SJCRH30 (cell line): ENCODE results near the gene RPL36. TPM values are rescaled to one million over a fixed set of nuclear protein-coding genes. Genes with fewer than 3 reads are reported as not detected.

Experiments
- DNase-seq, 2 experiments: peaks; one replicate each; pipeline ENCODE4 v3.0.0-alpha.2; 2015 to 2020
- H3K27ac ChIP-seq: fragments of 250-450 bp; sonication (Bioruptor Pico); 2 replicates; pipeline ENCODE4 v1.5.1; 2020; ENCODE audit warnings: mild to moderate bottlenecking, moderate library complexity
- H3K27me3 ChIP-seq: fragments of 250-450 bp; sonication (Bioruptor Pico); 2 replicates; pipeline ENCODE4 v1.5.1; 2020; ENCODE audit warnings: mild to moderate bottlenecking, moderate library complexity
- H3K36me3 ChIP-seq: fragments of 250-450 bp; sonication (Bioruptor Pico); 2 replicates; pipeline ENCODE4 v1.5.1; 2020; ENCODE audit warnings: mild to moderate bottlenecking, moderate library complexity
- H3K4me1 ChIP-seq: fragments of 250-450 bp; sonication (Bioruptor Pico); 2 replicates; pipeline ENCODE4 v1.5.1; 2020; ENCODE audit warnings: mild to moderate bottlenecking, moderate library complexity
- H3K4me3 ChIP-seq: fragments of 250-450 bp; sonication (Bioruptor Pico); 2 replicates; pipeline ENCODE4 v1.5.1; 2020; ENCODE audit warnings: mild to moderate bottlenecking, moderate library complexity
- H3K9me3 ChIP-seq: fragments of 250-450 bp; sonication (Bioruptor Pico); replicated peaks from 2 replicates; pipeline ENCODE4 v1.5.1; 2020; ENCODE audit warnings: mild to moderate bottlenecking, moderate library complexity
- total RNA-seq: library from RNA; depleted of rRNA; stranded (reverse); fragments of >200 nt; shearing (Covaris generic); gene quantifications from 2 replicates; pipeline ENCODE4 v1.2.3, GENCODE V29; 2014

The RPL36 gene
- total RNA-seq, 1 experiment from 2014 or later = 510 TPM

DNA sequence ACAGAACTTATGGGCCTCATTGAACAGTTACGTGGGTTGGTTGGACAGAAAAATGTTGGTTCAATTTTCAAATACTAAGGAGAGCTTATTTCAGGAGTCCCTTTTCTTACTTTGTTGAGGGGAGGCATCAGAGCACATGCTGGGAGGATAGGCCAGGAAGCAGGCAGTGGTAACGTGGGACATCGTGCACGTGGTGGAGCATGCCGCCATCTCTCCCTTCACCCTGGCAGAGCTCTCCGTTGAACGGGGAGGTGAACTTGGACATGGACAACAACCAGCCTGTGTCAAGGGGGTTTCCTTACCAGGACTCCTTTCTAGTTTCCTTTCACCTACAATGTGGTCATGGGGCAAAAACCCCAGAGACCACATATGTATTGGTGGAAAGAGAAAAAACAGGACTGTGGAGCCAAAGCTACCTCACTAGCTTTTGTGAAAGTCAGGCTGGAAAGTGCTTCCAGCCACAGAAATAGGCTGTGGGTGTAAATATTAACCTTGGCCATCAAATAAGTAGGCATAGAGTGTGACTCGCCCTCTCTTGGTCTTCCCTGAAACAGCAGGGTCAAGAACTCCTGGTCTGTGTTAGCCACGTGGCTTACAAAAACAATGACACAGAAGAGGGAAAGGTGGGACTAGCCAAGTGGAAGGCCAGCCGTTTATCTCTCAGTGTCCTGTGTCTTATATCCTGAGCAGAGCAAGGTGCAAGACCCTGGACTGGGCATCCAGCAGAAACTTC is 24.1 kb upstream of the RPL36 start:
- Histone ChIP-seq H3K36me3 (peaks cover 87% of the 10 kb centered on the region), H3K27ac (no peak overlapping the region)
- DNase-seq = no peak

DNA sequence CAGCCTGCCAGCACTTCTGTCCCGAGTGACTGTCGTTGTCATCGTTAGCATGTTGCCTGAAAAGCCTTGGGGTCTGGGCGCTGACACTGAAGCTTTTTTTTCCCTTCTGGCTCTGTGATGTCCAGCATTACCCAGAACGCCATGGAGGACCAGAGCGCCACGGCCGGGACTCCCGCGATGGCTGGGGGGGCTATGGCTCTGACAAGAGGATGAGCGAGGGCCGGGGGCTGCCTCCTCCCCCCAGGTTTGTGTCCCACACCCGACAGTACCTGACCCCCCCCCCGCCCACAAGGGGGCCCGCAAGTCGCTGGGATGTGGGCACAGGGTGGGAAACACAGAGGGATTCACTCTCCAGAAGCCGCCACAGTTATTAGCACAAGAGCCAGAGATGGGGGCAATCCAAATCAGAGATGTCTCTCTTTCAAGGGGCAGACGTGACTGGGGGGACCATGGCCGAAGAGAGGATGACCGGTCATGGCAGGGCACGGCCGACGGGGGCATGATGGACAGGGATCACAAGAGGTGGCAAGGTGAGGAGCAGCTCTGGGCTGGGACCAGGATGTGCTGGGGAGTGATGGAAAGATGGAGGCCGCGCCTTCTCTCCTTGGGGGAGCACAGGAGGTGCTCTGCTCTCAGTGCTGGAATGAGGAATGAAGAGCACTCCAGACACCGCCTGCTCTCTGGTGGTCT is 23.0 kb upstream of the RPL36 start:
- no peak overlapping the region for H3K4me3 ChIP-seq
- no peaks in the 10 kb centered on the region for H3K9me3 ChIP-seq
- H3K27ac ChIP-seq = no peak overlapping the region
- H3K27me3 ChIP-seq = no peaks in the 10 kb centered on the region
- H3K36me3 ChIP-seq = peaks cover 87% of the 10 kb centered on the region
- H3K4me1 ChIP-seq = no peaks in the 10 kb centered on the region
- no peak for DNase-seq

More for the DNA sequence above, 24.1 kb upstream of the RPL36 start:
- no peak overlapping the region for H3K4me3 ChIP-seq
- no peaks in the 10 kb centered on the region for H3K27me3 ChIP-seq
- no peaks in the 10 kb centered on the region for H3K4me1 ChIP-seq
- no peaks in the 10 kb centered on the region for H3K9me3 ChIP-seq

DNA sequence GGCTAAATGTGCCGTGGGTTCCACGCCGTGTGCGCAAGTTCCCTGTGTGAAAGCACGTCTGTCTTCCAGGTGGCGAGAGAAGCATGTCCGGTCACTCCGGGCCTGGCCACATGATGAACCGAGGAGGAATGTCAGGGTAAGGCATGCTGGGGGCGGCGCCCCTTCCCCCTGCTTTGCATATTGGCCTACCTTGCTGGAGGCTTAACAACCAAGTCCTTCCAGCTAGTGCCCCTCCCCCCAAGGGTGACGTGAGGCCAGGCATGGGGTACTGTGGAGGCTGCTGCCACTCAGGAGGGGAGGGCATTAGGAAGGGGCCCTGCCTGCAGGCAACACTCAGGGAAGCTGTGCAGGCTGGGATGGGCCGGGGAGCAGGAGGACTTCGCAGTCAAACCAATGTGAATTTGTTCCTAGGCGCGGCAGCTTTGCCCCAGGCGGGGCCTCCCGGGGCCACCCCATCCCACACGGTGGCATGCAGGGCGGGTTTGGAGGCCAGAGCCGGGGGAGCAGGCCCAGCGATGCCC is 22.3 kb upstream of the RPL36 start:
- DNase-seq = no peak
- no peaks in the 10 kb centered on the region for H3K9me3 ChIP-seq
- no peaks in the 10 kb centered on the region for H3K27me3 ChIP-seq
- no peaks in the 10 kb centered on the region for H3K4me1 ChIP-seq
- peaks cover 84% of the 10 kb centered on the region for H3K36me3 ChIP-seq
- no peak overlapping the region for H3K27ac ChIP-seq
- no peak overlapping the region for H3K4me3 ChIP-seq

DNA sequence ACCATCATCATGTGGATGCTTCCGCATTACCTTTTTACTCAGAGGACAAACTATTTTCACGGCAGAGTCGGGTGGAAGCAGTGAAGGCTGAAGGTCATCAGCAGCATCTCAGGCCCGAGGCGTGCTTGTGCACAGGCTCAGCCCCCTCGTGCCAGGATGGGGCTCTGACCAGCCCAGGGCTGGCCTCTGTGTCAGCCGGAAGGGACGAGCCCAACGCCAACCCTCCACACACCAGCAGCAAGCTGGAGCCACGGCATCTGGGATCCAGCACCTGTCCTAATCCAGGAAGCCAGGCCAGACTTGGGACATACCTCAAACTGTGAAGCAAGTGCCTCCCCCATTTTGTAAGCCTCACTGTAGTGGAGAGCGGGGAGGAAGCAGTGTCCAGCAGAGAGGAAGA is 20.9 kb upstream of the RPL36 start:
- no peak overlapping the region for H3K4me3 ChIP-seq
- no peak for DNase-seq
- no peaks in the 10 kb centered on the region for H3K4me1 ChIP-seq
- no peak overlapping the region for H3K27ac ChIP-seq
- peaks cover 75% of the 10 kb centered on the region for H3K36me3 ChIP-seq
- H3K9me3 ChIP-seq = no peaks in the 10 kb centered on the region
- no peaks in the 10 kb centered on the region for H3K27me3 ChIP-seq

DNA sequence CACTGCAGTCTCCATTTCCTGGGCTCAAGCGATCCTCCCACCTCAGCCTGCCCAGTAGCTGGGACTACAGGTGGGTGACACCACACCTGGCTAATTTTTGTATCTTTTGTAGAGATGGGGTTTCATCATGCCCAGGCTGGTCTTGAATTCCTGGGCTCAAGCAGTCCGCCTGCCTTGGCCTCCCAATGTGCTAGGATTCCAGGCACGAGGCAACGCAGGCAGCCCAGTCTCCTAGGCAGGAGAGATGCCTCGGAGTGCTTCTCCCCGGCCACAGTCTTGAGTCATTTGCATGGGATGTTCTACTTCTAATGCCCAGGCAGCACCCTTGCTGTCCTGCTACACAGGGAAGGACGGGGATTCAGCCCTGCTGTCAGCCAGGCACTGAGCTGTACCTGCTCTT is 18.5 kb upstream of the RPL36 start:
- Histone ChIP-seq H3K36me3 (peaks cover 51% of the 10 kb centered on the region), H3K9me3 (no peaks in the 10 kb centered on the region), H3K27ac (no peak overlapping the region), H3K27me3 (no peaks in the 10 kb centered on the region), H3K4me1 (peaks cover 21% of the 10 kb centered on the region), H3K4me3 (no peak overlapping the region)
- no peak for DNase-seq

DNA sequence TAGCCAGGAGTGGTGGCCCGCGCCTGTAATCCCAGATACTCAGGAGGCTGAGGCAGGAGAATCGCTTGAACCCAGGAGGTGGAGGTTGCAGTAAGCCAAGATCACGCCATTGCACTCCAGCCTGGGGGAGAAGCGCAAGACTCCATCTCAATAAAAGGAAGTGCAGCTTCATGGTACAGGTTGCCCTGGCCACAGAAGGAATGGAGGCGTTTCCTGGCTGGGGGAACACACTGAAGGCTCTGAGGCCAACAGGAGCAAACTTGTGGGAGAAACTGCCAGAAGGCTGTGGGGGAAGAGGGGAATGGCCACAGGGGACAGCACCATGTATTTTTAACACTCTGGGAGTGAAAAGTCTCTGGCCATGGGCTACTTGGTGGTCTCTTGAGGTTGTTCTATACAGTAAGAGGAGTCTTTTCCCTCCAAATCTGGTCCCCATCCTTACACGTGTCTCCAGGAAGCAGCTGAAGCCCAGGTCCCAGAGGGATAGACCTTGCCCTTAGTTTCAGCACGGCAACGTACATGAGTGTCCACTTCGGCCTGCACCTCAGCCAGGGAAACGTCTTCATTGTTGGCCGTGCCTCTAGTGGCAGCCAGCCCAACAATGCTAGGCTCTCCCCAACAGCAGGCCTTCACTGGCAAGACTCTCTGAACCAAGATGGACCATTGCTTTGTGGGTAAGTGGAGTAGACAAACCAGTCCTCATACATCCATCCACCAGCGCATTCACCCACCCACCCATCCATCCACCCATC is 17.2 kb upstream of the RPL36 start:
- H3K27ac ChIP-seq = no peak overlapping the region
- no peaks in the 10 kb centered on the region for H3K27me3 ChIP-seq
- no peak overlapping the region for H3K4me3 ChIP-seq
- H3K36me3 ChIP-seq = peaks cover 40% of the 10 kb centered on the region
- DNase-seq = no peak
- no peaks in the 10 kb centered on the region for H3K9me3 ChIP-seq
- peaks cover 32% of the 10 kb centered on the region for H3K4me1 ChIP-seq

DNA sequence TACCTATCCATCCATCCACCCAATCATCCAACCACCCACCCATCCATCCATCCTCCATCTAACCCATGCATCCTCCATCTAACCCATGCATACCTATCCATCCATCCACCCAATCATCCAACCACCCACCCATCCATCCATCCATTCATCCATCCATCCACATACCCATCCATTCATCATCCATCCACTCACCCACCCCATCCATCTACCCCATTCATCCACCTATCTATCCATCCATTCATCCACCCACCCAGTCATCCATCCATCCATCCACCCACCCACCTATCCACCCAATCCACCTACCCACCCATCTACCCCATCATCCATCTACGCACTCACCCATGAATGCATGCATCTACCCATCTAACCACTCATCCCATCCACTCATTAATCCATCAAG is 16.3 kb upstream of the RPL36 start:
- Histone ChIP-seq H3K27ac (no peak overlapping the region), H3K9me3 (no peaks in the 10 kb centered on the region), H3K27me3 (no peaks in the 10 kb centered on the region), H3K36me3 (peaks cover 34% of the 10 kb centered on the region), H3K4me1 (peaks cover 32% of the 10 kb centered on the region), H3K4me3 (no peak overlapping the region)
- no peak for DNase-seq

DNA sequence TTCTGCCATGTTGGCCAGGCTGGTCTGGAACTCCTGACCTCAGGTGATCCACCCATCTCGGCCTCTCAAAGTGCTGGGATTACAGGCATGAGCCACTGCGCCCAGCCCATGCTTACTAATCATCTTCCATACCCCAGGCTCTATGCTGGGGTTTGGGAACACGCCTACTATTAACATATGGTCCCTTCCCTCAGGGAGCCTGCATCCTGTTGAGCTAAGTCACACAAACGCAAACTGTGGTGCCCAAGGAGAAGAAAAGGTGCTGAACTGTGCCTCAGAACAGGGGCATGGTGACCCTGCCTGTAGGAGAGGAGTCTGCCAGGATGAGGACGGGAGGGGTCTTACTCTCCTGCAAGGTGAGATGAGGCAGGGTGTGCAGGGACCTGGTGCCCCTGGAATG is 15.4 kb upstream of the RPL36 start:
- Histone ChIP-seq H3K36me3 (peaks cover 24% of the 10 kb centered on the region), H3K27me3 (no peaks in the 10 kb centered on the region), H3K4me3 (no peak overlapping the region), H3K4me1 (peaks cover 32% of the 10 kb centered on the region), H3K27ac (no peak overlapping the region), H3K9me3 (no peaks in the 10 kb centered on the region)
- no peak for DNase-seq

DNA sequence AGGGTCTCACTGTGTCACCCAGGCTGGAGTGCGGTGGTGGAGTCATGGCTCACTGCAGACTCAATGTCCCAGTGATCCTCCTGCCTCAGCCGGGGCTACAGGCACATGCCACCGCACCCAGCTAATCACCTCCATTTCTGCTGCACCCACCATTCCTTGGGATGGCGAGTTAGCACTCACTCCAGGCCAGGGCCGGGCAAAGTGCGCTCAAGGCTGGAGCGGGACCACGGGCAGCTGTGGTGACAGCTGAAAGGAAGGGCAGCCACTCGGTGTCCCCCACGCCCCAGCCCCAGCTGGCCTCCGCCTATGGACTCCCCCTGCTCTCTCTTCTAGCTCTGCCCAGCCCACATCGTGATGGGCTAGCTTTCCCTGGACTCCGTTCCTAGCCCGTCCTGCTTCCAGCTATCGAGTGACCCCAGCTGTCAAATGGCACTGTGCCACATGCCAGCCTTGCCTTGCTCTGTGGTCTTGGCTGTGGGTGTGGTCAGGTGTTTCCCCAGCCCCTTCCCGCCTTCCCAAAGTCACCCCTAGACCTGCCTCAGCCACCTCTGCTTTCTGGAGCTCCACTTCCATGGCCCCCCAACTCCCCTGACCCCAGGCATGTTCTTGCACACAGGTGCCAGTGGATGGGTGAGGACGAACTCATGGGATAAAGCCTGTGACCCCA is 13.9 kb upstream of the RPL36 start:
- peaks cover 15% of the 10 kb centered on the region for H3K36me3 ChIP-seq
- H3K27ac ChIP-seq = peak overlapping the region; percentile 81
- DNase-seq = peak; percentile 91 to 92
- H3K27me3 ChIP-seq = no peaks in the 10 kb centered on the region
- peaks cover 32% of the 10 kb centered on the region for H3K4me1 ChIP-seq
- H3K4me3 ChIP-seq = no peak overlapping the region
- H3K9me3 ChIP-seq = no peaks in the 10 kb centered on the region

DNA sequence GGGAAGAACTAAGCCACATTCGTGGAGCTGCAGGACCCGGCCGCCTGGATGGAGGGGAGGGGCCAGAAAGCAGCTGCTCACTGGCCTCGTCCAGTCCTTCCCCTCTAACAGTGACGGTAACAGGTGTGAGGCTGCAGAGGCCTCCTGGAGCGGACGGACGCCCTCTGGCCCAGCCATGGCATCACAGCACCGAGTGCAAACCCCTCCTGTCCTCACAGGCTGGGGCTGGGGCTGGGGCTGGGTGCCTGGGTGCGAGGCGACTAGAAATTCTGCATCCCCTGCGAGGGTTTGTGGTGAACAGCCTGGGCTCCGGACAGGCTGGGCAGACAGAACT is 13.4 kb upstream of the RPL36 start:
- Histone ChIP-seq H3K4me1 (peaks cover 32% of the 10 kb centered on the region), H3K4me3 (no peak overlapping the region), H3K27me3 (no peaks in the 10 kb centered on the region), H3K27ac (peak overlapping the region; percentile 81), H3K36me3 (peaks cover 10% of the 10 kb centered on the region), H3K9me3 (no peaks in the 10 kb centered on the region)
- peak; percentile 94 to 96 for DNase-seq

DNA sequence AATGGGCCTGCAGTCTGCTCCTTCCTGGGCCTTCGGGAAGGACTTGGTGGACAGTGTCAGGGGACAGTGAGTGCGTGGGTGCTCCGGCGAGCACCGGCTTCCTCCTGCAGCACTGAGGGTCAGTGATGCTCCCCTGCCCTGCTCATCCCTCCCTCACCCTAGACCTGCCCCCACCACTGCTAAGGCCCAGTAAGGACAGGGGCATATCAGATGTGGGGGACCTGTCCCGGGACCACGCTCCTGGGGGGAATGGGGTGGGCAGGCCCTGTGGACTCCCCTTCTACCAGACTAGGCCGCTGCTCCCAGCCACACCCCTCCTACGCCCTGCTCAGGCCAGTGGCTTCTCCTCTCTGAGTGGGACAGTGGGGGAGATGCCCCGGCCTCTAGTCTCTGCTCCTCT is 13.0 kb upstream of the RPL36 start:
- Histone ChIP-seq H3K36me3 (peaks cover 6% of the 10 kb centered on the region), H3K4me1 (peaks cover 32% of the 10 kb centered on the region), H3K9me3 (no peaks in the 10 kb centered on the region), H3K4me3 (no peak overlapping the region), H3K27me3 (no peaks in the 10 kb centered on the region), H3K27ac (peak overlapping the region; percentile 81)
- no peak for DNase-seq

DNA sequence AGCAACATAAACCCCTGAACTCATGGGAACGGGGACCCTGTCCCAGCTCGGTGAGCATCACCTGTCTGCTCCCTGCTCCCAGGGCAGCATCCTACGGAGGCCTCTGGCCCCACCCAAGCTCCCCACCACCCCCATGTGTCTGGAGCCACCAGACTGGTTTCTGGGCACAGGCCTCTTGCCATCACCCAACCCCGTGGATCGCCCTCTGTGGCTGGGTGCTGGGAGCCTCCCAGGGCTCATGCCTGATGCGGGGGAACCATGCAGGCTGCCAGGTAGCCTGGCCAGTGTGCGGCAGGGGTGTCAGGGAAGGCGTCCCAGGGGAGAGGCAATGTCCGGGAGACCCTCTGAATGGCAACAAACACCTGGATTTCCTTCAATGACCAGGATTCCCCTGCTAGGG is 12.5 kb upstream of the RPL36 start:
- no peak for DNase-seq
- no peak overlapping the region for H3K4me3 ChIP-seq
- H3K27ac ChIP-seq = peak overlapping the region; percentile 81
- no peaks in the 10 kb centered on the region for H3K9me3 ChIP-seq
- H3K36me3 ChIP-seq = 0 out of 2 replicates have a peak, but pooled peaks cover 4% of the 10 kb centered on the region
- H3K27me3 ChIP-seq = no peaks in the 10 kb centered on the region
- peaks cover 32% of the 10 kb centered on the region for H3K4me1 ChIP-seq

DNA sequence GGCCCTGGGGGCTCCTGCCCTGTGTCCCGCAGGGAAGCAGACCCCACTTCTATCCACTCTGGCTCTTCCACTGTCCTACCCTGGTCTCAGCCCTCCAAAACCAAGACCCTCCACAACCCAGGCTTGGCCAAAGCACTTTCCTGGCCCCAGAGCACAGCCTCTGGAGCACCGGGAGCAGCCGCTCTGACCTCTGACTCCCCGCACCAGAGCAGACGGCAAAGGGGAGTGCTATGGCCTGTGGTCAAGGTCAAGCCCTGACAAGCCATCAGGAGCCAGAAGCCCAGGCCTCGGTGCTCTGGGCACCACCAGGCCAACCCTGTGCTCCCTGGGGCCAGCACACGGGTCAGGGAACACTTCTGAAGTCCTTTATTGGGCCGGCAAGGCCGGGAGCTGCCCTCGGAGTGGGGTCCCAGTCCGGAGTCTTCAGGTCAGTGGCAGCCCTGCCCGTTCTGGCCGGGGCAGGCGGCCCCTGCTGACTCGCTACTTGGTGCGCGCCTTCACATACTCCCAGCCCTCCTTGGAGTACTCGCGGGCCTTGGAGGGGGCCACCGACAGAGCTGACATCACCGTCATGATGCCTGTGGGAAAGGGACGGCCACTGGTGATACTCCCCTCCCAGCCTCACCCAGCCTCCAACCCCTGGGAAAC is 11.9 kb upstream of the RPL36 start:
- H3K27ac ChIP-seq = no peak overlapping the region
- no peak for DNase-seq
- no peak overlapping the region for H3K4me3 ChIP-seq
- H3K27me3 ChIP-seq = no peaks in the 10 kb centered on the region
- H3K36me3 ChIP-seq = 0 out of 2 replicates have a peak, but pooled peaks cover 4% of the 10 kb centered on the region
- peaks cover 32% of the 10 kb centered on the region for H3K4me1 ChIP-seq
- no peaks in the 10 kb centered on the region for H3K9me3 ChIP-seq
